OCI-LY7 (cell line): ENCODE data around the gene PDXDC1. TPM values are rescaled to one million over a fixed set of nuclear protein-coding genes. Genes with fewer than 3 reads are reported as not detected.

Source experiments
- microRNA-seq: library from miRNA; unstranded; fragments of <30 nt; microRNA quantifications from one replicate; pipeline ENCODE4 v1.2.0, GENCODE V29; 2022; ENCODE audit warnings: borderline replicate concordance
- small RNA-seq: library from RNA; depleted of rRNA; stranded (forward); fragments of <200 nt; gene quantifications from one replicate; pipeline ENCODE3, GENCODE V24; 2014
- total RNA-seq, 2 experiments: library from RNA; depleted of rRNA in 1 of 2; stranded (reverse); fragments of >200 nt in 1 of 2; shearing (Covaris generic) in 1 of 2; gene quantifications; 2 replicates each; pipeline ENCODE4 v1.2.3, GENCODE V29; 2014 to 2022

PDXDC1 gene
- total RNA-seq, 2 experiments from 2014 or later, result 43.0 to 83.3 TPM

Small RNA genes within 50 kb of the gene (microRNA-seq; reads per million reads assigned to microRNA genes)
- gene MIR1972-1 (not detected), gene MIR3180-4 (not detected), gene MIR6511A1 (not detected), gene MIR6511B2 (not detected), gene MIR6770-1 (not detected)

Small RNA genes within 50 kb of the gene (small RNA-seq; reads per million reads assigned to genes)
- gene AC138932.4 (not detected), gene MIR1972-1 (not detected), gene MIR3180-4 (not detected), gene MIR6511A1 (not detected), gene MIR6770-1 (not detected), gene RF00019 (not detected)

Other genes starting within 250 kb of the PDXDC1 start
- not detected in 2 replicates for gene NPIPA2, start 232.5 kb upstream of the PDXDC1 start, total RNA-seq (2014; rRNA removed; shearing (Covaris generic))
- gene NPIPA2, start 232.5 kb upstream of the PDXDC1 start, total RNA-seq (2022), result 4.9 and 10.7 TPM in 2 replicates
- gene NOMO1, start 141.3 kb upstream of the PDXDC1 start, total RNA-seq (2014; rRNA removed; shearing (Covaris generic)), result 27.3 and 34.9 TPM in 2 replicates
- 46.8 and 52.6 TPM in 2 replicates for gene NOMO1, start 141.3 kb upstream of the PDXDC1 start, total RNA-seq (2022)
- 52.0 and 66.7 TPM in 2 replicates for gene NPIPA1, start 37.6 kb upstream of the PDXDC1 start, total RNA-seq (2014; rRNA removed; shearing (Covaris generic))
- 124 and 138 TPM in 2 replicates for gene NPIPA1, start 37.6 kb upstream of the PDXDC1 start, total RNA-seq (2022)
- 38.3 and 38.8 TPM in 2 replicates for gene NTAN1, start 81.0 kb downstream of the PDXDC1 start, total RNA-seq (2014; rRNA removed; shearing (Covaris generic))
- 37.3 and 38.0 TPM in 2 replicates for gene NTAN1, start 81.0 kb downstream of the PDXDC1 start, total RNA-seq (2022)
- gene RRN3, start 119.2 kb downstream of the PDXDC1 start, total RNA-seq (2014; rRNA removed; shearing (Covaris generic)), result 16.6 and 17.6 TPM in 2 replicates
- gene RRN3, start 119.2 kb downstream of the PDXDC1 start, total RNA-seq (2022), result 21.2 and 24.7 TPM in 2 replicates